Transverse colon (tissue), 4 donors: Measurements from ENCODE around the gene MYH14. TPM values are rescaled to one million over a fixed set of nuclear protein-coding genes. Genes with fewer than 3 reads are reported as not detected.

Experiments used
- DNase-seq: peaks from one replicate; pipeline ENCODE4 v3.0.0-alpha.2; 2019
- H3K27ac ChIP-seq, 4 donors: fragments of 200-600 bp; sonication (generic); 2 replicates each; pipeline ENCODE4 v1.5.1; 2016 to 2018; ENCODE audit warnings: inconsistent platforms in 4 of 4
- H3K27me3 ChIP-seq: fragments of 200-600 bp; sonication (generic); 2 replicates; pipeline ENCODE4 v1.5.1; 2017; ENCODE audit warnings: inconsistent platforms
- H3K36me3 ChIP-seq, 4 donors: fragments of 200-600 bp; sonication (generic); 2 replicates each; pipeline ENCODE4 v1.5.1; 2017 to 2019; ENCODE audit warnings: inconsistent platforms in 4 of 4
- H3K4me1 ChIP-seq, 4 donors: fragments of 200-600 bp; sonication (generic); 2 replicates each; pipeline ENCODE4 v1.5.1; 2017 to 2020; ENCODE audit warnings: inconsistent platforms in 4 of 4
- H3K4me3 ChIP-seq, 4 donors: fragments of 200-600 bp; sonication (generic); 1 replicate in 1 of 4; 2 replicates in 3 of 4; pipeline versions ENCODE4 v1.5.1 to v1.6.1; 2017 to 2019; ENCODE audit warnings: inconsistent platforms in 4 of 4
- H3K9me3 ChIP-seq, 2 donors: fragments of 200-600 bp; sonication (generic); 2 replicates each; pipeline ENCODE4 v1.5.1; 2017 to 2019; ENCODE audit warnings: inconsistent platforms in 2 of 2
- EP300 ChIP-seq: sonication (generic); formaldehyde crosslinking; IDR thresholded peaks from one replicate; pipeline ENCODE4 v1.6.1; 2017; ENCODE audit warnings: antibody characterized with exemption, low read depth
- POLR2A ChIP-seq: fragments of 450-650 bp; IDR thresholded peaks from one replicate; pipeline ENCODE4 v1.6.1; 2016; ENCODE audit warnings: antibody characterized with exemption, mild to moderate bottlenecking, moderate library complexity
- POLR2AphosphoS5 ChIP-seq, 3 donors: sonication (generic); formaldehyde crosslinking; IDR thresholded peaks; one replicate each; pipeline ENCODE4 v1.6.1; 2016; ENCODE audit warnings: antibody characterized with exemption in 3 of 3
- WGBS, 2 donors: methylation state at CpG; one replicate each; pipeline ENCODE4 v1.1.5; 2018; ENCODE audit warnings: low coverage in 1 of 2; 5-methylcytosine and 5-hydroxymethylcytosine counted together
- in situ Hi-C, 4 donors: fragments of 200-750 bp; cut with MboI; loops; one replicate each; pipeline versions ENCODE4 v1.15.0 to v1.15.1; 2017; ENCODE audit warnings: low sequenced_read_pairs in 3 of 4, low pct_ligation_motif_present in 1 of 4, low pct_unique_long_range_greater_than_20kb in 1 of 4
- intact Hi-C: fragments of 100-400 bp; cut with DNase I; formaldehyde crosslinking; loops from one replicate; pipeline ENCODE4 v1.15.1; 2023; ENCODE audit warnings: low total_unique reads
- total RNA-seq, 4 donors: library from RNA; depleted of rRNA; stranded (reverse); fragments of >200 nt; gene quantifications; one replicate each; pipeline ENCODE4 v1.1.0, GENCODE V29; 2016
- TF ChIP-seq, protein P1 (sequence below), 5 experiments: fragments of 200-600 bp in 3 of 5; fragments of 450-650 bp in 2 of 5; sonication (generic) in 3 of 5; IDR thresholded peaks; 1 replicate in 2 of 5; 2 replicates in 3 of 5; pipeline ENCODE4 v1.5.1; 2016 to 2017; ENCODE audit warnings: antibody characterized with exemption in 5 of 5, inconsistent platforms in 3 of 5, mild to moderate bottlenecking in 2 of 5, moderate library complexity in 1 of 5

Gene MYH14
- total RNA-seq, 4 donors from 2014 or later = 321 to 814 (median 393) TPM

DNA sequence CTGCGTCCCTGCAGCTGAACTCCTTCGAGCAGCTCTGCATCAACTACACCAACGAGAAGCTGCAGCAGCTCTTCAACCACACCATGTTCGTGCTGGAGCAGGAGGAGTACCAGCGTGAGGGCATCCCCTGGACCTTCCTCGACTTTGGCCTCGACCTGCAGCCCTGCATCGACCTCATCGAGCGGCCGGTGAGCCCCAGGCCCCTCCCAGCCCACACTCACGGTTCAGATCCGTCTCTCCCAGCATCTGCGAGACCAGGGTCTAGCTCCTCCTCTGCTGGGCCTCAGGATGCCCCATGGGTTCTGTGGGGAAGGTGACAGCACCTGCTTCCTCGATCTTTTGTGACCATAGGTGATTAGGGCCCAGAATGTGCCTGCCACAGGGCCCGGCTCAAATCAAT, 46.2 kb downstream of the MYH14 start:
- H3K36me3 ChIP-seq = peaks cover 0 to 30% (median 5%) of the 10 kb centered on the region in 4 donors
- no peak overlapping the region for H3K4me3 ChIP-seq
- in situ Hi-C loops (loop anchor here in 1 of 4 donors (25.0 kb wide), 1 partner anchor 87 kb away; the partner anchor contains the start of gene IZUMO2), intact Hi-C loops (no loop called here)
- no peak overlapping the region for H3K27ac ChIP-seq
- no peaks in the 10 kb centered on the region for H3K4me1 ChIP-seq
- no peaks in the 10 kb centered on the region for H3K27me3 ChIP-seq
- no peak for TF ChIP-seq POLR2AphosphoS5 (IDR thresholded peaks at IDR 0.05)
- no peak for TF ChIP-seq EP300
- TF ChIP-seq, protein P1, sequence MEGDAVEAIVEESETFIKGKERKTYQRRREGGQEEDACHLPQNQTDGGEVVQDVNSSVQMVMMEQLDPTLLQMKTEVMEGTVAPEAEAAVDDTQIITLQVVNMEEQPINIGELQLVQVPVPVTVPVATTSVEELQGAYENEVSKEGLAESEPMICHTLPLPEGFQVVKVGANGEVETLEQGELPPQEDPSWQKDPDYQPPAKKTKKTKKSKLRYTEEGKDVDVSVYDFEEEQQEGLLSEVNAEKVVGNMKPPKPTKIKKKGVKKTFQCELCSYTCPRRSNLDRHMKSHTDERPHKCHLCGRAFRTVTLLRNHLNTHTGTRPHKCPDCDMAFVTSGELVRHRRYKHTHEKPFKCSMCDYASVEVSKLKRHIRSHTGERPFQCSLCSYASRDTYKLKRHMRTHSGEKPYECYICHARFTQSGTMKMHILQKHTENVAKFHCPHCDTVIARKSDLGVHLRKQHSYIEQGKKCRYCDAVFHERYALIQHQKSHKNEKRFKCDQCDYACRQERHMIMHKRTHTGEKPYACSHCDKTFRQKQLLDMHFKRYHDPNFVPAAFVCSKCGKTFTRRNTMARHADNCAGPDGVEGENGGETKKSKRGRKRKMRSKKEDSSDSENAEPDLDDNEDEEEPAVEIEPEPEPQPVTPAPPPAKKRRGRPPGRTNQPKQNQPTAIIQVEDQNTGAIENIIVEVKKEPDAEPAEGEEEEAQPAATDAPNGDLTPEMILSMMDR (IDR thresholded peaks at IDR 0.05) = no peak
- no peak for TF ChIP-seq POLR2A
- H3K9me3 ChIP-seq = no peaks in the 10 kb centered on the region
- 70 to 90% methylated on average over 2 to 16 of the region's 16 CpGs for WGBS, 2 donors
- no peak for DNase-seq

DNA sequence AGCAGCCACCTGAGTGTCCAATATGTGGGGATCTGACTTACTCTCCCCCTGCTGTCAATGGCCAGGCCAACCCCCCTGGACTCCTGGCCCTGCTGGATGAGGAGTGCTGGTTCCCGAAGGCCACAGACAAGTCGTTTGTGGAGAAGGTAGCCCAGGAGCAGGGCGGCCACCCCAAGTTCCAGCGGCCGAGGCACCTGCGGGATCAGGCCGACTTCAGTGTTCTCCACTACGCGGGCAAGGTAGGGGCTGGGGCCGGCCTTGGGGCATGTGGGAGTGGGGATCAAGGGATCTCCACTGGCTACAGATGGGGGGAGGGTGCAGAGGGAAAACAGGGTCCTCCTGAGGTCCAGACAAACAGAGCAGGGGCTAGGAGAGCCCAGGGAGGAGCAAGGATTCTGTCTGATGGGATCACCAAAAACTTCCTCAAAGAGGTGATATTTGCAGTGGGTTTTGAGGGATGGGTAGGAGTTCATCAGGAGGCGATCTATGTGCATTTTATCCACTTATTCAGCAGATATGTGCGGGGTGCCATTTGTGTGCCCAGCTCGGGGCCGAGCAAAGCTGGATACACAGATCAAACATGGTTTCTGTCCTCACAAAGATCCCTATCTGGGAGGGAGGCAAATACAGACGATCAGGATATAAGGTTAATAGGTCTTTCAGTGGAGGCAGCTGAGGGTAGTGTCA, 47.2 kb downstream of the MYH14 start:
- no peak for DNase-seq
- in situ Hi-C loops (loop anchor here in 1 of 4 donors (25.0 kb wide), 1 partner anchor 88 kb away; the partner anchor contains the start of gene IZUMO2), intact Hi-C loops (no loop called here)
- Histone ChIP-seq H3K9me3 (no peaks in the 10 kb centered on the region), H3K4me3 (no peak overlapping the region), H3K4me1 (no peaks in the 10 kb centered on the region), H3K27ac (no peak overlapping the region), H3K27me3 (no peaks in the 10 kb centered on the region), H3K36me3 (peaks cover 0 to 26% (median 5%) of the 10 kb centered on the region in 4 donors)
- TF ChIP-seq POLR2A (no peak), EP300 (no peak), POLR2AphosphoS5 (IDR thresholded peaks at IDR 0.05) (no peak)
- TF ChIP-seq, protein P1 (IDR thresholded peaks at IDR 0.05) = no peak
- 80 to 91% methylated on average over 1 to 15 of the region's 15 CpGs for WGBS, 2 donors

DNA sequence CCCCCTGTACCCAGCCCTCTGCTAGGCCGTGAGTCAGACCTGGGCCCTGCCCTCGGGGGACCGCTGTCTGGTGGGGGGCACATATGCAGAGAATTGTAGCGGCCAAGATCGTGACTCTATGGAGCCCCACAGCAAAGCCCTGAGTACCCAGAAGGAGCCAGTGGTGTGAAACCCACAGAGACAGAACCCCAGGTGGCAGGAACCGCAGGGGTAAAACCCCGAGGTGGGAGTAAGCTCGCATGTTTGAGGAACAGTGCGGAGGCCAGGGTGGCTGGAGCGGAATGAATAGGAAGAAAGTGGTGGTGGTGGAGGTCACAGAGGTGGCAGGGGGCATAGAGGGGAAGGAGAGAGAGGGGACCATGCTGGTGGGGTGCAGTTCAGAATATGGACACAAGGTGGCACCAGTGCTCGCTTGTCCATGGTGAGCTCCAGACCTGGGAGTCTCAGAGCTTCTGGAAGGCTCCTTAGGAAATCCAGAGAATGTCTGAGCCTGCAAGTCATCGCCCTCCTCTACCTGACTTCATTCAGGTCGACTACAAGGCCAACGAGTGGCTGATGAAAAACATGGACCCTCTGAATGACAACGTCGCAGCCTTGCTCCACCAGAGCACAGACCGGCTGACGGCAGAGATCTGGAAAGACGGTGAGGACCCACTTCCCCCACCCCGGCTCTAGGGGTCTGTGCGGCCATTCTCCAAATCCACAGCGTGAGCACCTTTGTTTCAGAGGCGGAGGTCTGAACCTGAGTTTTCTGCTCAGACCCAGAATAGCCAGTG, 48.9 kb downstream of the MYH14 start:
- intact Hi-C loops (no loop called here), in situ Hi-C loops (loop anchor here in 1 of 4 donors (25.0 kb wide), 1 partner anchor 90 kb away; the partner anchor contains the start of gene IZUMO2)
- Histone ChIP-seq H3K27ac (no peak overlapping the region), H3K27me3 (no peaks in the 10 kb centered on the region), H3K4me3 (no peak overlapping the region), H3K9me3 (no peaks in the 10 kb centered on the region), H3K36me3 (peaks cover 0 to 32% (median 5%) of the 10 kb centered on the region in 4 donors), H3K4me1 (no peaks in the 10 kb centered on the region)
- no peak for TF ChIP-seq POLR2A
- TF ChIP-seq, protein P1 (IDR thresholded peaks at IDR 0.05) = peak; percentile 39 to 62 (median 55)
- DNase-seq = peak; percentile 26
- 87 to 100% methylated on average over 1 to 23 of the region's 23 CpGs for WGBS, 2 donors

DNA sequence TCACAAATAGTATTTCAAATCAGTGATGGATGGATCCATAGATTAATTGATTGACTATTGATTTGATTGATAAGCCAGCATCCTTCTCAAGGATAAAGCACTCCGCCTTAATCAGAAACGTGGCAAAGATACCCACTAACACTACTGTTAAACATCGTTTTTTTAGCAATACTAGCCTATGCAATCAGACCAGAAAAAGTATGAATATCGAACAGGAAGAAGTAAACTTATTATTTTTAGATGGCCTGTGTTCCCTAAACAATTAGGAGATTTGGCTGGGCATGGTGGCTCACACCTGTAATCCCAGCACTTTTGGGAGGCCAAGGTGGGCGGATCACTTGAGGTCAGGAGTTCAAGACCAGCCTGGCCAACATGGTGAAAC, 49.5 kb downstream of the MYH14 start:
- Histone ChIP-seq H3K9me3 (no peaks in the 10 kb centered on the region), H3K27me3 (no peaks in the 10 kb centered on the region), H3K4me3 (no peak overlapping the region), H3K27ac (no peak overlapping the region), H3K36me3 (peaks cover 0 to 32% (median 5%) of the 10 kb centered on the region in 4 donors), H3K4me1 (no peaks in the 10 kb centered on the region)
- TF ChIP-seq POLR2AphosphoS5 (IDR thresholded peaks at IDR 0.05) (no peak), POLR2A (no peak), EP300 (no peak)
- TF ChIP-seq, protein P1 (IDR thresholded peaks at IDR 0.05) = no peak
- no peak for DNase-seq
- intact Hi-C loops = no loop called here
- in situ Hi-C loops = loop anchor here in 1 of 4 donors (25.0 kb wide), 1 partner anchor 91 kb away; the partner anchor contains the start of gene IZUMO2
- whole genome bisulfite sequencing, 2 donors = 90 to 91% methylated on average over 4 to 5 of the region's 5 CpGs
